OCI-LY1 (cell line): ENCODE results near the gene DMD.
A peak's percentile ranks its signal among the peaks of the same experiment; 100 is the strongest.

Experiments
- H2AFZ ChIP-seq: fragments of 200-600 bp; sonication (generic), shearing (Covaris generic); 2 replicates; pipeline ENCODE4 v1.6.0; 2014; ENCODE audit warnings: antibody characterized with exemption, mild to moderate bottlenecking, low read length
- H3F3A ChIP-seq: fragments of 200-600 bp; sonication (generic), shearing (Covaris generic); 2 replicates; pipeline ENCODE4 v1.6.0; 2014; ENCODE audit warnings: mild to moderate bottlenecking, antibody characterized with exemption, low read length, moderate library complexity; ENCODE audit not compliant: insufficient read depth
- H3K27ac ChIP-seq: fragments of 200-600 bp; sonication (generic); 2 replicates; pipeline ENCODE4 v1.5.1; 2014; ENCODE audit warnings: low read length, mixed run types, mild to moderate bottlenecking, low read depth; ENCODE audit not compliant: poor library complexity, severe bottlenecking
- H3K27me3 ChIP-seq: fragments of 200-600 bp; sonication (generic); 2 replicates; pipeline ENCODE4 v1.6.0; 2014; ENCODE audit warnings: antibody characterized with exemption, mild to moderate bottlenecking, low read length, moderate library complexity; ENCODE audit not compliant: insufficient read depth
- H3K36me3 ChIP-seq: fragments of 200-600 bp; sonication (generic); 2 replicates; pipeline ENCODE4 v1.6.1; 2014; ENCODE audit warnings: mild to moderate bottlenecking, antibody characterized with exemption, low read length, moderate library complexity, mixed read lengths; ENCODE audit not compliant: insufficient read depth
- H3K4me1 ChIP-seq: fragments of 200-600 bp; sonication (generic); 2 replicates; pipeline ENCODE4 v1.5.1; 2014; ENCODE audit warnings: mild to moderate bottlenecking, low read length, moderate library complexity; ENCODE audit not compliant: insufficient read depth, severe bottlenecking
- H3K4me2 ChIP-seq: fragments of 200-600 bp; sonication (generic), shearing (Covaris generic); 2 replicates; pipeline ENCODE4 v1.6.1; 2014; ENCODE audit warnings: low read length
- H3K4me3 ChIP-seq: fragments of 200-600 bp; sonication (generic); 2 replicates; pipeline ENCODE4 v1.5.1; 2014; ENCODE audit warnings: low read length, low read depth, mild to moderate bottlenecking, mixed read lengths; ENCODE audit not compliant: poor library complexity, severe bottlenecking
- H3K79me2 ChIP-seq: fragments of 200-600 bp; shearing (Covaris generic); 2 replicates; pipeline ENCODE4 v1.6.1; 2016; ENCODE audit warnings: mixed run types, low read length, mixed read lengths; ENCODE audit not compliant: insufficient read depth
- H3K9ac ChIP-seq: fragments of 200-600 bp; sonication (generic), shearing (Covaris generic); 2 replicates; pipeline ENCODE4 v1.6.1; 2014; ENCODE audit warnings: mild to moderate bottlenecking, low read length, mixed read lengths
- H3K9me2 ChIP-seq: fragments of 200-600 bp; sonication (generic), shearing (Covaris generic); 2 replicates; pipeline ENCODE4 v1.6.1; 2014; ENCODE audit warnings: low read depth, mild to moderate bottlenecking, low read length, mixed read lengths
- H3K9me3 ChIP-seq: fragments of 200-600 bp; shearing (Covaris generic); 2 replicates; pipeline ENCODE4 v1.6.1; 2014; ENCODE audit warnings: low read length, mixed read lengths
- H4K20me1 ChIP-seq: fragments of 200-600 bp; sonication (generic), shearing (Covaris generic); 2 replicates; pipeline ENCODE4 v1.6.0; 2016; ENCODE audit warnings: mild to moderate bottlenecking, low read length; ENCODE audit not compliant: insufficient read depth
- CTCF ChIP-seq: fragments of 200-600 bp; sonication (generic), shearing (Covaris generic); IDR thresholded peaks from 2 replicates; pipeline ENCODE4 v1.5.1; 2017; ENCODE audit warnings: mild to moderate bottlenecking, antibody characterized with exemption, low read length, moderate library complexity, mixed read lengths
- EZH2 ChIP-seq: fragments of 200-600 bp; sonication (generic), shearing (Covaris generic); IDR thresholded peaks from 2 replicates; pipeline ENCODE4 v1.8.0; 2017; ENCODE audit warnings: borderline replicate concordance, mixed run types, mild to moderate bottlenecking, antibody characterized with exemption, low read length, moderate library complexity, mixed read lengths

Gene DMD

GRCh38 chrX:31237189-31237588, 1974.2 kb downstream of the DMD start:
- no peaks in the 10 kb centered on the region for H3K79me2 ChIP-seq
- no peaks in the 10 kb centered on the region for H3F3A ChIP-seq
- no peak overlapping the region for H2AFZ ChIP-seq
- no peak overlapping the region for H3K9ac ChIP-seq
- H3K36me3 ChIP-seq, result no peaks in the 10 kb centered on the region
- H3K4me3 ChIP-seq, result no peak overlapping the region
- peak overlapping the region; percentile 74 for H3K27ac ChIP-seq
- no peaks in the 10 kb centered on the region for H3K9me2 ChIP-seq
- H3K9me3 ChIP-seq, result no peaks in the 10 kb centered on the region
- peak overlapping the region; percentile 22 for H3K4me2 ChIP-seq
- no peaks in the 10 kb centered on the region for H4K20me1 ChIP-seq
- TF ChIP-seq EZH2 (no peak), CTCF (no peak)
- H3K4me1 ChIP-seq, result peaks cover 72% of the 10 kb centered on the region
- no peaks in the 10 kb centered on the region for H3K27me3 ChIP-seq

GRCh38 chrX:31236231-31236630, 1975.1 kb downstream of the DMD start:
- no peak for TF ChIP-seq EZH2
- no peak for TF ChIP-seq CTCF
- no peaks in the 10 kb centered on the region for H3K9me2 ChIP-seq
- H2AFZ ChIP-seq, result no peak overlapping the region
- peaks cover 69% of the 10 kb centered on the region for H3K4me1 ChIP-seq
- H3K27ac ChIP-seq, result peak overlapping the region; percentile 74
- no peaks in the 10 kb centered on the region for H3K36me3 ChIP-seq
- H3F3A ChIP-seq, result no peaks in the 10 kb centered on the region
- H4K20me1 ChIP-seq, result no peaks in the 10 kb centered on the region
- H3K4me3 ChIP-seq, result no peak overlapping the region
- H3K27me3 ChIP-seq, result no peaks in the 10 kb centered on the region
- H3K9ac ChIP-seq, result no peak overlapping the region
- H3K4me2 ChIP-seq, result peak overlapping the region; percentile 46
- no peaks in the 10 kb centered on the region for H3K9me3 ChIP-seq
- H3K79me2 ChIP-seq, result no peaks in the 10 kb centered on the region

GRCh38 chrX:31233941-31234496, 1977.3 kb downstream of the DMD start:
- H3K4me2 ChIP-seq, result peak overlapping the region; percentile 14
- H2AFZ ChIP-seq, result no peak overlapping the region
- H3K36me3 ChIP-seq, result no peaks in the 10 kb centered on the region
- H3F3A ChIP-seq, result no peaks in the 10 kb centered on the region
- H3K79me2 ChIP-seq, result no peaks in the 10 kb centered on the region
- H3K9me2 ChIP-seq, result no peaks in the 10 kb centered on the region
- H4K20me1 ChIP-seq, result no peaks in the 10 kb centered on the region
- TF ChIP-seq EZH2 (no peak), CTCF (no peak)
- peak overlapping the region; percentile 36; the same call in 1 of the 2 replicates for H3K9ac ChIP-seq
- peaks cover 63% of the 10 kb centered on the region for H3K4me1 ChIP-seq
- H3K4me3 ChIP-seq, result no peak overlapping the region
- no peaks in the 10 kb centered on the region for H3K27me3 ChIP-seq
- no peaks in the 10 kb centered on the region for H3K9me3 ChIP-seq
- H3K27ac ChIP-seq, result peak overlapping the region; percentile 74
